ENCODE measurements around the gene KRT7. TPM values are rescaled to one million over a fixed set of nuclear protein-coding genes. Genes with fewer than 3 reads are reported as not detected.

KRT7 gene
- total RNA-seq, 1 donor from 2014 or later = not detected

DNA sequence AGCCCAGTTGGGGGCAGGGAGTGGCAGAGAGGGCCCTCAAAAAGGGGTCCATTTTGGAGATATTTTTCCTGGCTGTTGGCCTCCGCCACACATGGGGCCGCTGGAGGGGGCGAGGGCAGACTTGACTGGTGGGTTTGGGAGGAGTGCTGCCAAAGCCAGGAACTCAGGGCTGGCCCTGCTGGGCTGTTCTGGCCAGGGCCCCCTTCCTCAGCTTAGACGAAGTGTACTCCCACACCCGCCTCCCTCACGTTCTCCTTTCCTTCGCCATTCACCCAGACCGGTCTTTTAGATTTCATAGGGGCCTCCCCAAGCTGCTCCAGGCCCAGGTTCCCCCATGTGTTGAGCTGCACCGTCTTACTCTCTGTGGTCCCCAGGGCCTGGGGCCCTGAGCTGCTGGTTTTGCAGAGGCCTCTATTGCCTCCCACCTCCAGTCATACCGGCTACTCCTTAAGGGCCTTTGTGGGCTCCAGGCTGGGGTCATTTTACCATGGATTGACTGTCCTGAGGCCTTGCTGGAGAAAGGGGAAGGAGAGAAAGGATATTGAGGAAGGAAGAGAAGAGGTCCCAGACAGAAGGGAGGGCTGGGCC lies 1.3 kb downstream of the KRT7 start:
- TF ChIP-seq CTCF (conservative IDR thresholded peaks at IDR 0.05) = no peak
- H3K27ac Mint-ChIP-seq (ENCODE audit: unreplicated experiment) = no peak overlapping the region
- no peaks in the 10 kb centered on the region for H3K9me3 Mint-ChIP-seq
- peaks cover 75% of the 10 kb centered on the region for H3K27me3 Mint-ChIP-seq (ENCODE audit: low read depth)
- no peak overlapping the region for H3K4me3 Mint-ChIP-seq
- no peak for DNase-seq (ENCODE audit: low read depth, low spot score)
- H3K36me3 Mint-ChIP-seq (ENCODE audit: low read depth) = no peaks in the 10 kb centered on the region
- H3K4me1 Mint-ChIP-seq = peaks cover 20% of the 10 kb centered on the region

DNA sequence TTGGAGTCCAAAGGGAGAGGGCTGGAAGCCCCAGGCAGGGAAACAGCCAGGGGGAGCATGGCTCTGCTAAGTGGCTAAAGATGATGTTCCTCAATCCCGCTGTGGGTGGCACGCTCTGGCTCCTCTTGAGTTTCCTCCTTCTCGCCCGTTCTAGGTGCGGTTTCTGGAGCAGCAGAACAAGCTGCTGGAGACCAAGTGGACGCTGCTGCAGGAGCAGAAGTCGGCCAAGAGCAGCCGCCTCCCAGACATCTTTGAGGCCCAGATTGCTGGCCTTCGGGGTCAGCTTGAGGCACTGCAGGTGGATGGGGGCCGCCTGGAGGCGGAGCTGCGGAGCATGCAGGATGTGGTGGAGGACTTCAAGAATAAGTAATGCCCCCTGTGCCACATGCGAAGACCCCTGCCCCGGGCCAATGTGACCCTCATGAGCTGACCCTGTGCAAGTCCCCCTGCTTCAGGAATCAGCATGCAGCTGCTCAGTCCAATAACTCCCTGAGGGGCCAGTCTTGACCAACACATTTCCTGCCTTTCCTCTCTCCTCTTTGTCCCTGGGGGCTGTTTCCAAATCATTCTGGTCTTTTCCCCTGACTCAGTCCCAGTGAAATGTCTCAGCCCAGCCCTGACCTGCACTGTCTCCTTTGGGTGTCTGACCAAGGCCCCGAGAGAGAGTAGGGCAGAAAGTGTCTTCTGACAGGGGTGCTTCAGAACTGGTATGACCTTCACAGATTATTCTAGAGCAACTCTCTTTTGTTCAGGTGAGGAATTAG lies 2.1 kb downstream of the KRT7 start:
- Mint-ChIP-seq H3K36me3 (ENCODE audit: low read depth) (no peaks in the 10 kb centered on the region), H3K4me3 (no peak overlapping the region), H3K27me3 (ENCODE audit: low read depth) (peaks cover 68% of the 10 kb centered on the region), H3K4me1 (peaks cover 20% of the 10 kb centered on the region), H3K9me3 (no peaks in the 10 kb centered on the region), H3K27ac (ENCODE audit: unreplicated experiment) (no peak overlapping the region)
- DNase-seq (ENCODE audit: low read depth, low spot score) = no peak
- no peak for TF ChIP-seq CTCF (conservative IDR thresholded peaks at IDR 0.05)

DNA sequence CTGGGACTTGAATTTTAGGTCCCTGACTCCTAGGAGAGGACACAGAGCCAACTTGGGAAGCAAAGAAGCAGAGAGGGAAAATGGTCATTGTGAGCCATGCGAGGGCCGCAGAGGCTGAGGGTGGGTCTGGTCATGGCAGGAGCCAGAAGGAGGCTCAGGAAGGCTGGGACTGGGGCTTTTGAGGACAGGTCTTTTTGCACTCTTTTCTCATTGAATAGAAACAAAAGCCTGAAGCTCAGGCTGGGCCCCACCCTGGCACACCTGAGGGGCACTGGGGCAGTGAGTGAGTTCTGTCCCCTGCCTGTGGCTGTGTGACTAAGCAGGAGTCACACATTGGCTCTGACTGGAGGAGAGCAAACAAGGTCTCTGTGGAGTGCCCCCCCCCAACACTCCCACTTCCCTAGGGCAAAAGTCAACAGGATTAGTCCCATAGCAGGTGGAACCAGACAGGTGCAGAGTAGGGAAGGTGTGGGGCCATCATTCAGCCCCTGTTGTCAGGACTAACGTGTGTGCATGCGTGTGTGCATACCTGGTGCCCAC lies 2.8 kb downstream of the KRT7 start:
- no peak for DNase-seq (ENCODE audit: low read depth, low spot score)
- no peak overlapping the region for H3K27ac Mint-ChIP-seq (ENCODE audit: unreplicated experiment)
- TF ChIP-seq CTCF (conservative IDR thresholded peaks at IDR 0.05) = no peak
- no peaks in the 10 kb centered on the region for H3K36me3 Mint-ChIP-seq (ENCODE audit: low read depth)
- H3K4me3 Mint-ChIP-seq = no peak overlapping the region
- H3K9me3 Mint-ChIP-seq = no peaks in the 10 kb centered on the region
- peaks cover 61% of the 10 kb centered on the region for H3K27me3 Mint-ChIP-seq (ENCODE audit: low read depth)
- peaks cover 20% of the 10 kb centered on the region for H3K4me1 Mint-ChIP-seq

GRCh38 chr12:52236386-52237050 lies 3.5 kb downstream of the KRT7 start:
- H3K9me3 Mint-ChIP-seq = no peaks in the 10 kb centered on the region
- H3K36me3 Mint-ChIP-seq (ENCODE audit: low read depth) = no peaks in the 10 kb centered on the region
- no peak overlapping the region for H3K27ac Mint-ChIP-seq (ENCODE audit: unreplicated experiment)
- no peak overlapping the region for H3K4me3 Mint-ChIP-seq
- peaks cover 54% of the 10 kb centered on the region for H3K27me3 Mint-ChIP-seq (ENCODE audit: low read depth)
- no peak for TF ChIP-seq CTCF (conservative IDR thresholded peaks at IDR 0.05)
- no peak for DNase-seq (ENCODE audit: low read depth, low spot score)
- peaks cover 15% of the 10 kb centered on the region for H3K4me1 Mint-ChIP-seq

GRCh38 chr12:52238207-52238840 lies 5.3 kb downstream of the KRT7 start:
- no peak for TF ChIP-seq CTCF (conservative IDR thresholded peaks at IDR 0.05)
- Mint-ChIP-seq H3K27me3 (ENCODE audit: low read depth) (peaks cover 36% of the 10 kb centered on the region), H3K27ac (ENCODE audit: unreplicated experiment) (no peak overlapping the region), H3K4me1 (peaks cover 4% of the 10 kb centered on the region), H3K4me3 (no peak overlapping the region), H3K9me3 (no peaks in the 10 kb centered on the region), H3K36me3 (ENCODE audit: low read depth) (no peaks in the 10 kb centered on the region)
- no peak for DNase-seq (ENCODE audit: low read depth, low spot score)

All from neural crest cell (in vitro differentiated cells).